Thoracic aorta (tissue), 2 donors: ENCODE results near the gene SEL1L3. TPM values are rescaled to one million over a fixed set of nuclear protein-coding genes. Genes with fewer than 3 reads are reported as not detected.
A peak's percentile ranks its signal among the peaks of the same experiment; 100 is the strongest.

Experiments
- ATAC-seq: fragments of 150-250 bp; one replicate; pipeline ENCODE4 v1.8.0; 2017; ENCODE audit warnings: low read depth; ENCODE audit not compliant: insufficient number of reproducible peaks, low FRiP score
- DNase-seq: peaks from one replicate; pipeline ENCODE4 v3.0.0-alpha.2; 2020; ENCODE audit warnings: low spot score
- H3K27ac ChIP-seq, 2 donors: fragments of 200-600 bp; sonication (generic); 1 replicate in 1 of 2; 2 replicates in 1 of 2; pipeline ENCODE4 v1.5.1; 2016; ENCODE audit warnings: mild to moderate bottlenecking in 2 of 2, moderate library complexity in 2 of 2
- H3K27me3 ChIP-seq: fragments of 200-600 bp; sonication (generic); replicated peaks from 2 replicates; pipeline ENCODE4 v1.6.0; 2016; ENCODE audit warnings: mild to moderate bottlenecking; ENCODE audit not compliant: insufficient read depth
- H3K36me3 ChIP-seq: fragments of 200-600 bp; sonication (generic); one replicate; pipeline ENCODE4 v1.5.1; 2016
- H3K4me1 ChIP-seq, 2 donors: fragments of 200-600 bp; sonication (generic); 1 replicate in 1 of 2; 2 replicates in 1 of 2; pipeline versions ENCODE4 v1.5.1 to v1.6.0; 2016; ENCODE audit warnings: low read depth in 2 of 2, mild to moderate bottlenecking in 1 of 2; ENCODE audit not compliant: control insufficient read depth in 1 of 2
- H3K4me3 ChIP-seq: fragments of 200-600 bp; sonication (generic); 2 replicates; pipeline ENCODE4 v1.5.1; 2016; ENCODE audit warnings: mild to moderate bottlenecking
- H3K9me3 ChIP-seq: fragments of 200-600 bp; sonication (generic); 2 replicates; pipeline ENCODE4 v1.5.1; 2016
- CTCF ChIP-seq: fragments of 200-600 bp; sonication (generic); IDR thresholded peaks from one replicate; pipeline ENCODE4 v1.5.1; 2019; ENCODE audit warnings: antibody characterized with exemption
- total RNA-seq, 2 donors: library from RNA; depleted of rRNA; stranded (reverse); fragments of >200 nt; gene quantifications; one replicate each; pipeline versions ENCODE4 v1.1.0 to v1.2.3, GENCODE V29; 2016

Gene SEL1L3
- total RNA-seq, 2 donors from 2014 or later: 9.9 to 34.8 TPM

GRCh38 chr4:25813448-25814106, 49.2 kb downstream of the SEL1L3 start:
- TF ChIP-seq CTCF: no peak
- DNase-seq (no peak), ATAC-seq (peak; percentile 10)
- Histone ChIP-seq H3K4me1 (peaks cover 0 to 24% of the 10 kb centered on the region in 2 donors), H3K27me3 (no peaks in the 10 kb centered on the region), H3K27ac (peak overlapping the region in 1 of 2 donors; percentile 20), H3K4me3 (no peak overlapping the region), H3K9me3 (no peaks in the 10 kb centered on the region), H3K36me3 (no peaks in the 10 kb centered on the region)

GRCh38 chr4:25811841-25812240, 50.9 kb downstream of the SEL1L3 start:
- Histone ChIP-seq H3K4me1 (peaks cover 0 to 20% of the 10 kb centered on the region in 2 donors), H3K27ac (no peak overlapping the region), H3K36me3 (no peaks in the 10 kb centered on the region), H3K27me3 (no peaks in the 10 kb centered on the region), H3K4me3 (no peak overlapping the region), H3K9me3 (no peaks in the 10 kb centered on the region)
- DNase-seq (no peak), ATAC-seq (no peak)
- no peak for TF ChIP-seq CTCF

- no peak for TF ChIP-seq CTCF
These were observed 51.5 kb downstream of the SEL1L3 start for GRCh38 chr4:25811374-25811690.

GRCh38 chr4:25810461-25811373, 52.1 kb downstream of the SEL1L3 start:
- no peak overlapping the region for H3K4me3 ChIP-seq
- DNase-seq (no peak), ATAC-seq (no peak)
- no peak overlapping the region for H3K27ac ChIP-seq
- H3K9me3 ChIP-seq: no peaks in the 10 kb centered on the region
- H3K4me1 ChIP-seq: peaks cover 0 to 20% of the 10 kb centered on the region in 2 donors
- H3K36me3 ChIP-seq: no peaks in the 10 kb centered on the region
- TF ChIP-seq CTCF: no peak
- H3K27me3 ChIP-seq: no peaks in the 10 kb centered on the region

More at GRCh38 chr4:25811374-25811690, 51.5 kb downstream of the SEL1L3 start:
- no peaks in the 10 kb centered on the region for H3K27me3 ChIP-seq
- no peak for ATAC-seq
- H3K4me3 ChIP-seq: no peak overlapping the region
- H3K4me1 ChIP-seq: peaks cover 0 to 20% of the 10 kb centered on the region in 2 donors
- DNase-seq: no peak
- no peak overlapping the region for H3K27ac ChIP-seq
- H3K36me3 ChIP-seq: no peaks in the 10 kb centered on the region
- no peaks in the 10 kb centered on the region for H3K9me3 ChIP-seq

- Histone ChIP-seq H3K36me3 (no peaks in the 10 kb centered on the region), H3K9me3 (no peaks in the 10 kb centered on the region), H3K27ac (no peak overlapping the region), H3K4me1 (peaks cover 0 to 19% of the 10 kb centered on the region in 2 donors), H3K27me3 (no peaks in the 10 kb centered on the region), H3K4me3 (no peak overlapping the region)
- DNase-seq: no peak
- TF ChIP-seq CTCF: no peak
- no peak for ATAC-seq
These were observed 52.8 kb downstream of the SEL1L3 start for GRCh38 chr4:25809996-25810395.
